ENCODE results near the gene PI4KA. TPM values are rescaled to one million over a fixed set of nuclear protein-coding genes. Genes with fewer than 3 reads are reported as not detected.
"Not testable (repeated sequence)": the region's sequence is repeated elsewhere in the genome, so short reads cannot be mapped to it uniquely, and the experiment has no call there.

The PI4KA gene
- total RNA-seq, 3 donors from 2014 or later, result 64.1 to 66.6 (median 66.5) TPM

GRCh38 chr22:20825216-20825615 is 33.4 kb downstream of the PI4KA start:
- not testable (repeated sequence) for ATAC-seq; DNase-seq; H3K27me3 Mint-ChIP-seq (ENCODE audit: low read depth); H3K4me1 Mint-ChIP-seq (ENCODE audit: low read depth); H3K9me3 Mint-ChIP-seq; H3K4me3 Mint-ChIP-seq
- H3K36me3 Mint-ChIP-seq (ENCODE audit: insufficient read depth), result peaks cover 37% of the 10 kb centered on the region

GRCh38 chr22:20823264-20823663 is 35.3 kb downstream of the PI4KA start:
- Mint-ChIP-seq H3K36me3 (ENCODE audit: insufficient read depth) (peaks cover 34% of the 10 kb centered on the region), H3K9me3 (no peaks in the 10 kb centered on the region), H3K4me3 (no peak overlapping the region), H3K4me1 (ENCODE audit: low read depth) (no peaks in the 10 kb centered on the region), H3K27me3 (ENCODE audit: low read depth) (no peaks in the 10 kb centered on the region)
- ATAC-seq, result no peak
- DNase-seq, result no peak

- no peak overlapping the region for H3K4me3 Mint-ChIP-seq
- H3K4me1 Mint-ChIP-seq (ENCODE audit: low read depth), result no peaks in the 10 kb centered on the region
- no peaks in the 10 kb centered on the region for H3K27me3 Mint-ChIP-seq (ENCODE audit: low read depth)
- DNase-seq, result no peak
- no peaks in the 10 kb centered on the region for H3K9me3 Mint-ChIP-seq
- no peak for ATAC-seq
- peaks cover 30% of the 10 kb centered on the region for H3K36me3 Mint-ChIP-seq (ENCODE audit: insufficient read depth)
These were observed 36.4 kb downstream of the PI4KA start for GRCh38 chr22:20822240-20822639.

- ATAC-seq; H3K4me3 Mint-ChIP-seq; DNase-seq; H3K4me1 Mint-ChIP-seq (ENCODE audit: low read depth); H3K27me3 Mint-ChIP-seq (ENCODE audit: low read depth); H3K9me3 Mint-ChIP-seq: not testable (repeated sequence)
- peaks cover 32% of the 10 kb centered on the region for H3K36me3 Mint-ChIP-seq (ENCODE audit: insufficient read depth)
These were observed 36.8 kb downstream of the PI4KA start for GRCh38 chr22:20821717-20822239.

GRCh38 chr22:20819471-20819870 is 39.1 kb downstream of the PI4KA start:
- Mint-ChIP-seq H3K4me1 (ENCODE audit: low read depth) (no peaks in the 10 kb centered on the region), H3K36me3 (ENCODE audit: insufficient read depth) (peaks cover 31% of the 10 kb centered on the region), H3K9me3 (no peaks in the 10 kb centered on the region), H3K27me3 (ENCODE audit: low read depth) (no peaks in the 10 kb centered on the region), H3K4me3 (no peak overlapping the region)
- DNase-seq, result no peak
- ATAC-seq, result no peak

- DNase-seq, result no peak
- no peak for ATAC-seq
- Mint-ChIP-seq H3K4me3 (no peak overlapping the region), H3K4me1 (ENCODE audit: low read depth) (no peaks in the 10 kb centered on the region), H3K9me3 (no peaks in the 10 kb centered on the region), H3K27me3 (ENCODE audit: low read depth) (no peaks in the 10 kb centered on the region), H3K36me3 (ENCODE audit: insufficient read depth) (peaks cover 35% of the 10 kb centered on the region)
These were observed 40.1 kb downstream of the PI4KA start for GRCh38 chr22:20818471-20818870.

GRCh38 chr22:20816559-20816958 is 42.1 kb downstream of the PI4KA start:
- Mint-ChIP-seq H3K4me1 (ENCODE audit: low read depth) (no peaks in the 10 kb centered on the region), H3K4me3 (no peak overlapping the region), H3K36me3 (ENCODE audit: insufficient read depth) (peaks cover 41% of the 10 kb centered on the region), H3K9me3 (no peaks in the 10 kb centered on the region), H3K27me3 (ENCODE audit: low read depth) (no peaks in the 10 kb centered on the region)
- no peak for DNase-seq
- ATAC-seq, result no peak

- Mint-ChIP-seq H3K4me1 (ENCODE audit: low read depth) (peaks cover 7% of the 10 kb centered on the region), H3K4me3 (no peak overlapping the region), H3K36me3 (ENCODE audit: insufficient read depth) (peaks cover 47% of the 10 kb centered on the region), H3K9me3 (no peaks in the 10 kb centered on the region), H3K27me3 (ENCODE audit: low read depth) (no peaks in the 10 kb centered on the region)
- no peak for ATAC-seq
- no peak for DNase-seq
These were observed 43.0 kb downstream of the PI4KA start for GRCh38 chr22:20815477-20816050.

GRCh38 chr22:20814221-20814808 is 44.3 kb downstream of the PI4KA start:
- peaks cover 7% of the 10 kb centered on the region for H3K4me1 Mint-ChIP-seq (ENCODE audit: low read depth)
- H3K9me3 Mint-ChIP-seq, result no peaks in the 10 kb centered on the region
- no peaks in the 10 kb centered on the region for H3K27me3 Mint-ChIP-seq (ENCODE audit: low read depth)
- no peak for ATAC-seq
- peaks cover 42% of the 10 kb centered on the region for H3K36me3 Mint-ChIP-seq (ENCODE audit: insufficient read depth)
- DNase-seq, result no peak
- H3K4me3 Mint-ChIP-seq, result no peak overlapping the region

GRCh38 chr22:20813056-20813455 is 45.6 kb downstream of the PI4KA start:
- Mint-ChIP-seq H3K9me3 (no peaks in the 10 kb centered on the region), H3K4me1 (ENCODE audit: low read depth) (peaks cover 7% of the 10 kb centered on the region), H3K27me3 (ENCODE audit: low read depth) (no peaks in the 10 kb centered on the region), H3K36me3 (ENCODE audit: insufficient read depth) (peaks cover 40% of the 10 kb centered on the region), H3K4me3 (no peak overlapping the region)
- ATAC-seq (no peak), DNase-seq (no peak)

- Mint-ChIP-seq H3K4me3 (no peak overlapping the region), H3K27me3 (ENCODE audit: low read depth) (no peaks in the 10 kb centered on the region), H3K9me3 (no peaks in the 10 kb centered on the region), H3K4me1 (ENCODE audit: low read depth) (peaks cover 7% of the 10 kb centered on the region), H3K36me3 (ENCODE audit: insufficient read depth) (peaks cover 44% of the 10 kb centered on the region)
- ATAC-seq, result no peak
- DNase-seq, result no peak
These were observed 46.5 kb downstream of the PI4KA start for GRCh38 chr22:20811971-20812660.

GRCh38 chr22:20811171-20811570 is 47.4 kb downstream of the PI4KA start:
- H3K9me3 Mint-ChIP-seq, result no peaks in the 10 kb centered on the region
- peaks cover 42% of the 10 kb centered on the region for H3K36me3 Mint-ChIP-seq (ENCODE audit: insufficient read depth)
- no peaks in the 10 kb centered on the region for H3K27me3 Mint-ChIP-seq (ENCODE audit: low read depth)
- no peak for ATAC-seq
- no peak for DNase-seq
- H3K4me3 Mint-ChIP-seq, result no peak overlapping the region
- peaks cover 7% of the 10 kb centered on the region for H3K4me1 Mint-ChIP-seq (ENCODE audit: low read depth)

- no peak for DNase-seq
- H3K36me3 Mint-ChIP-seq (ENCODE audit: insufficient read depth), result peaks cover 46% of the 10 kb centered on the region
- no peaks in the 10 kb centered on the region for H3K27me3 Mint-ChIP-seq (ENCODE audit: low read depth)
- no peak overlapping the region for H3K4me3 Mint-ChIP-seq
- H3K9me3 Mint-ChIP-seq, result no peaks in the 10 kb centered on the region
- H3K4me1 Mint-ChIP-seq (ENCODE audit: low read depth), result peaks cover 7% of the 10 kb centered on the region
- ATAC-seq, result peak; percentile 59 to 60
These were observed 48.0 kb downstream of the PI4KA start for GRCh38 chr22:20810645-20811044.

GRCh38 chr22:20809538-20810185 is 48.9 kb downstream of the PI4KA start:
- ATAC-seq (no peak), DNase-seq (no peak)
- Mint-ChIP-seq H3K4me1 (ENCODE audit: low read depth) (peaks cover 7% of the 10 kb centered on the region), H3K4me3 (no peak overlapping the region), H3K36me3 (ENCODE audit: insufficient read depth) (peaks cover 49% of the 10 kb centered on the region), H3K27me3 (ENCODE audit: low read depth) (no peaks in the 10 kb centered on the region), H3K9me3 (no peaks in the 10 kb centered on the region)

All from activated T-cell treated with anti-CD3 and anti-CD28 coated beads, Interleukin-2, amount 50 U/mL, for 4 hours (primary cell).